A549 (cell line): ENCODE measurements around the gene ALDH3B1. TPM values are rescaled to one million over a fixed set of nuclear protein-coding genes. Genes with fewer than 3 reads are reported as not detected.

Experiments used
- ATAC-seq, 2 experiments: fragments of 200-7000 bp in 1 of 2; fragments of >200 bp in 1 of 2; cut with Nextera tagmentation in 1 of 2; cut with Tn5 transposase in 1 of 2; 3 replicates each; pipeline versions ENCODE4 v1.8.0 to v1.9.1; 2018 to 2020; ENCODE audit warnings: mild to moderate bottlenecking in 1 of 2, moderate library complexity in 1 of 2
- CTCF ChIA-PET: fragments of 300-600 bp; sonication (Branson Sonifier 250); formaldehyde crosslinking; extraction: SDS; loops from one replicate; lab custom pipeline; 2021; ENCODE audit warnings: antibody characterized with exemption, inconsistent platforms; lab: Yijun Ruan, JAX
- POLR2A ChIA-PET: fragments of 350-600 bp; formaldehyde crosslinking; extraction: SDS; loops from one replicate; lab custom pipeline; 2021; ENCODE audit warnings: antibody characterized with exemption, inconsistent platforms; lab: Yijun Ruan, JAX
- DNase-seq, 2 experiments: peaks; one replicate each; pipeline versions ENCODE4 v3.0.0 to v3.0.0-alpha.2; 2011 to 2016; ENCODE audit warnings: low read depth in 1 of 2, low spot score in 1 of 2
- FAIRE-seq: peaks from 2 replicates; lab custom pipeline; 2011; peaks lifted over from hg19 to GRCh38; lab: Jason Lieb, UNC
- H3K27ac ChIP-seq, 2 experiments: fragments of >200 bp; sonication (Bioruptor Twin); formaldehyde crosslinking; 3 replicates each; pipeline ENCODE4 v1.5.1; 2016 to 2017
- H3K4me1 ChIP-seq: fragments of >200 bp; sonication (Bioruptor Twin); formaldehyde crosslinking; 3 replicates; pipeline ENCODE4 v1.6.1; 2016
- H3K4me2 ChIP-seq: fragments of >200 bp; sonication (Bioruptor Twin); formaldehyde crosslinking; 3 replicates; pipeline ENCODE4 v1.6.1; 2016
- H3K4me3 ChIP-seq: fragments of >200 bp; sonication (Bioruptor Twin); formaldehyde crosslinking; 3 replicates; pipeline ENCODE4 v1.5.1; 2016
- H3K9me3 ChIP-seq: fragments of >200 bp; sonication (Bioruptor Twin); formaldehyde crosslinking; 3 replicates; pipeline ENCODE4 v1.6.1; 2016
- BHLHE40 ChIP-seq: IDR thresholded peaks from 2 replicates; pipeline ENCODE4 v1.6.1; 2012; ENCODE audit warnings: low read depth, low read length, inconsistent platforms
- CHD2 ChIP-seq: fragments of 150-350 bp; IDR thresholded peaks from 2 replicates; pipeline ENCODE4 v1.6.1; 2014; ENCODE audit warnings: low read length; ENCODE audit not compliant: partially characterized antibody
- CHD4 ChIP-seq: fragments of 200-600 bp; sonication (generic); IDR thresholded peaks from 2 replicates; pipeline ENCODE4 v1.6.1; 2016; ENCODE audit warnings: antibody characterized with exemption, mild to moderate bottlenecking, borderline replicate concordance
- CTCF ChIP-seq: fragments of >200 bp; sonication (Bioruptor Twin); formaldehyde crosslinking; IDR thresholded peaks from 3 replicates; pipeline ENCODE4 v1.5.1; 2016
- EHF ChIP-seq: fragments of 250-450 bp; sonication (Bioruptor Pico); IDR thresholded peaks from 2 replicates; pipeline ENCODE4 v1.5.0; 2020; ENCODE audit warnings: mild to moderate bottlenecking
- FOXS1 ChIP-seq: fragments of 250-450 bp; sonication (Bioruptor Pico); IDR thresholded peaks from 2 replicates; pipeline ENCODE4 v1.5.0; 2020; ENCODE audit warnings: mild to moderate bottlenecking, moderate library complexity
- HOXA7 ChIP-seq: fragments of 250-450 bp; sonication (Bioruptor Pico); IDR thresholded peaks from 2 replicates; pipeline ENCODE4 v1.5.0; 2020; ENCODE audit warnings: mild to moderate bottlenecking, moderate library complexity
- HOXB13 ChIP-seq: fragments of 250-450 bp; sonication (Bioruptor Pico); IDR thresholded peaks from 2 replicates; pipeline ENCODE4 v1.5.0; 2020; ENCODE audit warnings: low read depth, mild to moderate bottlenecking, moderate library complexity
- MAX ChIP-seq: IDR thresholded peaks from 2 replicates; pipeline ENCODE4 v1.6.1; 2012
- MYC ChIP-seq: IDR thresholded peaks from 2 replicates; pipeline ENCODE4 v1.6.1; 2012; ENCODE audit warnings: mild to moderate bottlenecking, inconsistent platforms, low read length, improper control_type of control experiment, borderline replicate concordance
- NPAS2 ChIP-seq: fragments of 250-450 bp; sonication (Bioruptor Pico); IDR thresholded peaks from 2 replicates; pipeline ENCODE4 v1.8.0; 2022; ENCODE audit warnings: mild to moderate bottlenecking, moderate library complexity, borderline replicate concordance
- POLR2A ChIP-seq: IDR thresholded peaks from 2 replicates; pipeline ENCODE4 v1.6.1; 2012; ENCODE audit warnings: mild to moderate bottlenecking, low read length
- POLR2AphosphoS2 ChIP-seq: conservative IDR thresholded peaks from 2 replicates; pipeline ENCODE4 v1.6.1; 2012; ENCODE audit warnings: low read length, improper control_type of control experiment, inconsistent platforms
- RAD21 ChIP-seq, 2 experiments: fragments of >200 bp in 1 of 2; sonication (Bioruptor Twin) in 1 of 2; formaldehyde crosslinking in 1 of 2; IDR thresholded peaks in 1 of 2; conservative IDR thresholded peaks in 1 of 2; 2 replicates in 1 of 2; 3 replicates in 1 of 2; pipeline ENCODE4 v1.6.1; 2012 to 2018; ENCODE audit warnings: inconsistent platforms in 1 of 2
- RCOR1 ChIP-seq: fragments of 150-350 bp; IDR thresholded peaks from 2 replicates; pipeline ENCODE4 v1.6.1; 2014; ENCODE audit warnings: antibody characterized with exemption, low read length, low read depth
- RFX5 ChIP-seq: fragments of 450-650 bp; IDR thresholded peaks from 2 replicates; pipeline ENCODE4 v1.7.1; 2014; ENCODE audit warnings: antibody characterized with exemption, mild to moderate bottlenecking, moderate library complexity
- TFCP2L1 ChIP-seq: fragments of 250-450 bp; sonication (Bioruptor Pico); IDR thresholded peaks from 2 replicates; pipeline ENCODE4 v1.5.0; 2021; ENCODE audit warnings: mild to moderate bottlenecking
- TP53 ChIP-seq: fragments of 250-450 bp; sonication (Bioruptor Pico); IDR thresholded peaks from 2 replicates; pipeline ENCODE4 v1.5.0; 2021; ENCODE audit warnings: mild to moderate bottlenecking, moderate library complexity
- USF2 ChIP-seq: fragments of 450-650 bp; IDR thresholded peaks from 2 replicates; pipeline ENCODE4 v1.6.1; 2014; ENCODE audit warnings: antibody characterized with exemption
- ZNF302 ChIP-seq: fragments of 250-450 bp; sonication (Bioruptor Pico); IDR thresholded peaks from 2 replicates; pipeline ENCODE4 v1.9.0; 2021; ENCODE audit warnings: inconsistent platforms, mild to moderate bottlenecking, moderate library complexity
- ZSCAN20 ChIP-seq: fragments of 250-450 bp; sonication (Bioruptor Pico); IDR thresholded peaks from 2 replicates; pipeline ENCODE4 v1.8.0; 2022; ENCODE audit warnings: mild to moderate bottlenecking, moderate library complexity
- WGBS: methylation state at CpG from one replicate; pipeline ENCODE4 v1.1.6; 2017; ENCODE audit errors: missing lambda C conversion rate; 5-methylcytosine and 5-hydroxymethylcytosine counted together
- polyA plus RNA-seq, 4 experiments: library from polyadenylated mRNA; depleted of rRNA in 3 of 4; stranded (reverse); fragments of >200 nt; fragmentation: RNase III in 1 of 4; extraction: RNeasy Plus Mini Kit Qiagen cat#74134 plus additional on column Dnase treatment in 1 of 4; gene quantifications; 2 replicates in 3 of 4; 3 replicates in 1 of 4; pipeline ENCODE4 v1.2.3, GENCODE V29; 2011 to 2017

The ALDH3B1 gene
- polyA plus RNA-seq, 2 of the 4 experiments (the other 2 are of a cell fraction), result 93.7 to 130 TPM

GRCh38 chr11:68067991-68068390 is 57.9 kb downstream of the ALDH3B1 start:
- Histone ChIP-seq H3K4me1 (no peaks in the 10 kb centered on the region), H3K4me2 (no peak overlapping the region), H3K27ac (no peak overlapping the region), H3K9me3 (no peaks in the 10 kb centered on the region), H3K4me3 (no peak overlapping the region)
- FAIRE-seq (no peak), DNase-seq (no peak), ATAC-seq (no peak)
- no peak for TF ChIP-seq POLR2AphosphoS2
- no peak for TF ChIP-seq USF2
- TF ChIP-seq RAD21 (conservative IDR thresholded peaks at IDR 0.05 in 1 of 2, IDR thresholded peaks at IDR 0.05 in 1 of 2), result no peak
- TF ChIP-seq NPAS2, result no peak
- TF ChIP-seq CHD2, result no peak
- TF ChIP-seq EHF (CRISPR knock-in tag), result no peak
- TF ChIP-seq ZNF302 (CRISPR knock-in tag), result no peak
- TF ChIP-seq TFCP2L1, result no peak
- TF ChIP-seq ZSCAN20 (CRISPR knock-in tag), result no peak
- no peak for TF ChIP-seq RFX5
- no peak for TF ChIP-seq HOXA7 (CRISPR knock-in tag)
- TF ChIP-seq FOXS1 (CRISPR knock-in tag), result no peak
- no peak for TF ChIP-seq CHD4
- no peak for TF ChIP-seq HOXB13 (CRISPR knock-in tag)
- no peak for TF ChIP-seq RCOR1
- no peak for TF ChIP-seq MAX
- TF ChIP-seq MYC, result no peak
- ChIA-PET POLR2A (no interaction called here), CTCF (no interaction called here)
- 93% methylated on average over 5 of the region's 5 CpGs for WGBS

GRCh38 chr11:68071281-68072048 is 61.3 kb downstream of the ALDH3B1 start:
- Histone ChIP-seq H3K4me2 (no peak overlapping the region), H3K27ac (no peak overlapping the region), H3K4me3 (no peak overlapping the region), H3K4me1 (0 out of 3 replicates have a peak, but pooled peaks cover under 1% of the 10 kb centered on the region), H3K9me3 (no peaks in the 10 kb centered on the region)
- POLR2A ChIA-PET, result no interaction called here
- no peak for FAIRE-seq
- DNase-seq, result no peak
- no peak for ATAC-seq
- 82% methylated on average over 3 of the region's 3 CpGs for WGBS
- TF ChIP-seq POLR2A (no peak), TP53 (no peak), BHLHE40 (no peak), ZSCAN20 (CRISPR knock-in tag) (no peak), CTCF (no peak)
- CTCF ChIA-PET, result interaction anchor here (0.6 to 1.5 kb wide), 4 partner anchors 9 to 190 kb away, joined by 3 read pairs; partner anchors contain the start of gene ALDH3B1
